Testis (tissue), 5 donors: ENCODE data around the gene ANAPC1. TPM values are rescaled to one million over a fixed set of nuclear protein-coding genes. Genes with fewer than 3 reads are reported as not detected.

ENCODE experiments used
- DNase-seq: peaks from one replicate; pipeline ENCODE4 v3.0.0-alpha.2; 2019
- H3K27ac ChIP-seq, 2 donors: fragments of 200-600 bp; sonication (generic); one replicate each; pipeline ENCODE4 v1.5.1; 2019
- H3K27me3 ChIP-seq: fragments of 200-600 bp; sonication (generic); one replicate; pipeline ENCODE4 v1.5.1; 2019
- H3K36me3 ChIP-seq: fragments of 200-600 bp; sonication (generic); one replicate; pipeline ENCODE4 v1.5.1; 2017; ENCODE audit warnings: low read depth; ENCODE audit errors: missing control alignments
- H3K4me1 ChIP-seq: fragments of 200-600 bp; sonication (generic); one replicate; pipeline ENCODE4 v1.5.1; 2019
- H3K4me3 ChIP-seq, 2 donors: fragments of 200-600 bp; sonication (generic); one replicate each; pipeline ENCODE4 v1.5.1; 2017 to 2019
- H3K9me3 ChIP-seq: fragments of 200-600 bp; sonication (generic); one replicate; pipeline ENCODE4 v1.5.1; 2017
- CTCF ChIP-seq, 3 experiments: fragments of 450-650 bp in 2 of 3; fragments of 200-600 bp in 1 of 3; sonication (generic) in 1 of 3; IDR thresholded peaks; one replicate each; pipeline ENCODE4 v1.5.1; 2016 to 2019; ENCODE audit warnings: antibody characterized with exemption in 3 of 3, mild to moderate bottlenecking in 2 of 3, moderate library complexity in 1 of 3
- POLR2A ChIP-seq: fragments of 450-650 bp; IDR thresholded peaks from one replicate; pipeline ENCODE4 v1.6.1; 2017; ENCODE audit warnings: antibody characterized with exemption, mild to moderate bottlenecking, moderate library complexity
- WGBS, 2 donors: methylation state at CpG; one replicate each; pipeline ENCODE4 v1.1.5; 2018; 5-methylcytosine and 5-hydroxymethylcytosine counted together
- intact Hi-C: fragments of 100-400 bp; cut with DNase I; formaldehyde crosslinking; loops from one replicate; pipeline ENCODE4 v1.15.1; 2023; ENCODE audit warnings: low total_unique reads
- long read RNA-seq, 2 donors: transcript quantifications; one replicate each; lab custom pipeline, GENCODE V29; 2026
- polyA plus RNA-seq: library from polyadenylated mRNA; stranded (reverse); fragments of 350-450 nt; fragmentation: Illumina TruSeq; extraction: RNeasy Lipid Tissue Mini Kit (QIAGEN cat#74804); gene quantifications from one replicate; pipeline ENCODE4 v1.2.3, GENCODE V29; 2014; ENCODE audit warnings: low read depth, low replicate concordance; ENCODE audit not compliant: insufficient read depth
- total RNA-seq, 2 donors: library from RNA; depleted of rRNA; stranded (reverse); fragments of >200 nt; gene quantifications; one replicate each; pipeline ENCODE4 v1.2.3, GENCODE V29; 2016

Gene ANAPC1
- total RNA-seq (10 to 100 TPM; 68.5 to 77.2 TPM), polyA plus RNA-seq (32.6 TPM)
- long read RNA-seq, donor 1, partial matches to known transcripts = 0 of 4 reads
- long read RNA-seq, donor 1, other reads (novel, unspliced or antisense) = 0 of 4 reads
- long read RNA-seq, donor 2, partial matches to known transcripts = 0 of 2 reads
- long read RNA-seq, donor 2, other reads (novel, unspliced or antisense) = 0 of 2 reads

GRCh38 chr2:111883661-111884591 lies at the start of gene ANAPC1:
ANAPC1 (minus strand) TSS chr2:111884193; CDS start chr2:111880825, 3,368 bp downstream.
- Histone ChIP-seq H3K9me3 (no peaks in the 10 kb centered on the region), H3K27ac (peak within 1 kb of the TSS; percentile 78 to 87), H3K4me3 (peak within 1 kb of the TSS; percentile 90 to 97), H3K27me3 (no peaks in the 10 kb centered on the region), H3K36me3 (no peaks in the 10 kb centered on the region), H3K4me1 (no peaks in the 10 kb centered on the region)
- peak; percentile 93 for DNase-seq
- WGBS, 2 donors = 1% methylated on average over 25 to 60 of the region's 73 CpGs
- TF ChIP-seq CTCF (IDR thresholded peaks at IDR 0.05) (no peak), POLR2A (no peak)
- intact Hi-C loops = no loop called here

- intact Hi-C loops = no loop called here
- 81 to 85% methylated on average over 4 of the region's 4 CpGs for WGBS, 2 donors
- DNase-seq = no peak
- Histone ChIP-seq H3K27me3 (no peaks in the 10 kb centered on the region), H3K4me3 (no peak overlapping the region), H3K9me3 (no peaks in the 10 kb centered on the region), H3K4me1 (peaks cover 10% of the 10 kb centered on the region), H3K36me3 (no peaks in the 10 kb centered on the region), H3K27ac (no peak overlapping the region)
- no peak for TF ChIP-seq CTCF (IDR thresholded peaks at IDR 0.05)
- no peak for TF ChIP-seq POLR2A
Measured at GRCh38 chr2:111932841-111933291, 48.9 kb upstream of the ANAPC1 start.

- no peaks in the 10 kb centered on the region for H3K9me3 ChIP-seq
- peak overlapping the region in 1 of 2 donors; percentile 64 for H3K27ac ChIP-seq
- H3K4me3 ChIP-seq = no peak overlapping the region
- DNase-seq = peak; percentile 57
- TF ChIP-seq POLR2A = no peak
- TF ChIP-seq CTCF (IDR thresholded peaks at IDR 0.05) = no peak
- no peaks in the 10 kb centered on the region for H3K27me3 ChIP-seq
- H3K4me1 ChIP-seq = peaks cover 24% of the 10 kb centered on the region
- WGBS, 2 donors = 44 to 54% methylated on average over 2 of the region's 2 CpGs
- intact Hi-C loops = no loop called here
- no peaks in the 10 kb centered on the region for H3K36me3 ChIP-seq
Measured at GRCh38 chr2:111930875-111931274, 46.9 kb upstream of the ANAPC1 start.

GRCh38 chr2:111930409-111930808 lies 46.4 kb upstream of the ANAPC1 start:
- intact Hi-C loops = no loop called here
- TF ChIP-seq CTCF (IDR thresholded peaks at IDR 0.05) (no peak), POLR2A (no peak)
- peaks cover 24% of the 10 kb centered on the region for H3K4me1 ChIP-seq
- H3K4me3 ChIP-seq = no peak overlapping the region
- no peaks in the 10 kb centered on the region for H3K9me3 ChIP-seq
- peak overlapping the region in 1 of 2 donors; percentile 64 for H3K27ac ChIP-seq
- WGBS, 2 donors = 87% methylated on average over 6 of the region's 6 CpGs
- DNase-seq = no peak
- H3K36me3 ChIP-seq = no peaks in the 10 kb centered on the region
- no peaks in the 10 kb centered on the region for H3K27me3 ChIP-seq
